Ovary (tissue), 9 donors: ENCODE data around the gene KSR1. TPM values are rescaled to one million over a fixed set of nuclear protein-coding genes. Genes with fewer than 3 reads are reported as not detected.

Source experiments
- DNase-seq, 5 donors: peaks; one replicate each; pipeline ENCODE4 v3.0.0-alpha.2; 2019 to 2020
- H3K27ac ChIP-seq, 2 donors: fragments of 200-600 bp; one replicate each; pipeline versions ENCODE4 v1.5.1 to v1.8.0; 2019 to 2022
- H3K27me3 ChIP-seq: fragments of 200-600 bp; one replicate; pipeline ENCODE4 v1.8.0; 2022
- H3K36me3 ChIP-seq: fragments of 200-600 bp; sonication (generic); one replicate; pipeline ENCODE4 v1.5.1; 2019
- H3K4me1 ChIP-seq: one replicate; pipeline ENCODE4 v1.8.1; 2013; ENCODE audit warnings: mild to moderate bottlenecking, moderate library complexity; ENCODE audit not compliant: insufficient read depth
- H3K4me3 ChIP-seq: fragments of 200-600 bp; sonication (generic); one replicate; pipeline ENCODE4 v1.5.1; 2017
- H3K9me3 ChIP-seq, 2 donors: fragments of 200-600 bp in 1 of 2; sonication (generic) in 1 of 2; one replicate each; pipeline versions ENCODE4 v1.5.1 to v1.8.1; 2013 to 2019; ENCODE audit warnings: mild to moderate bottlenecking in 1 of 2, moderate library complexity in 1 of 2
- EP300 ChIP-seq: sonication (generic); formaldehyde crosslinking; IDR thresholded peaks from one replicate; pipeline ENCODE4 v1.6.1; 2017; ENCODE audit warnings: antibody characterized with exemption
- POLR2A ChIP-seq: fragments of 450-650 bp; IDR thresholded peaks from one replicate; pipeline ENCODE4 v1.6.1; 2017; ENCODE audit warnings: antibody characterized with exemption, mild to moderate bottlenecking, moderate library complexity
- WGBS, 3 donors: extraction: QIAGEN DNeasy Blood & Tissue Kit in 1 of 3; methylation state at CpG; one replicate each; pipeline versions ENCODE4 v1.1.5 to v1.1.7; 2013 to 2017; 5-methylcytosine and 5-hydroxymethylcytosine counted together
- intact Hi-C, 4 donors: fragments of 100-400 bp; cut with DNase I; formaldehyde crosslinking; loops; one replicate each; pipeline versions ENCODE4 v1.11.0 to v1.15.1; 2022 to 2023
- polyA plus RNA-seq, 2 donors: library from polyadenylated mRNA; stranded (reverse); fragments of 200-250 nt in 1 of 2; fragments of 350-450 nt in 1 of 2; fragmentation: Illumina TruSeq in 1 of 2; extraction: RNeasy Lipid Tissue Mini Kit (QIAGEN cat#74804) in 1 of 2; gene quantifications; one replicate each; pipeline ENCODE4 v1.2.3, GENCODE V29; 2013 to 2014
- total RNA-seq, 7 donors: library from RNA; depleted of rRNA in 2 of 7; stranded (reverse); fragments of >200 nt in 2 of 7; fragmentation: NEBNext Ultra II Directional in 3 of 7; extraction: Animal tissue kit (Norgen Biotek cat#: 25700) in 3 of 7; gene quantifications; one replicate each; pipeline versions ENCODE4 v1.1.0 to v1.2.4, GENCODE V29; 2016 to 2023
- TF ChIP-seq, protein P1 (sequence below), 3 donors: fragments of 450-650 bp in 2 of 3; fragments of 200-600 bp in 1 of 3; IDR thresholded peaks; one replicate each; pipeline versions ENCODE4 v1.5.1 to v1.8.0; 2016 to 2022; ENCODE audit warnings: antibody characterized with exemption in 3 of 3, mild to moderate bottlenecking in 1 of 3
- donor health status: DM: no; HTN: no; CAD: no; lungs with moderate emphysema.
- donor health status: DM: no; HTN: no; CAD: no.
- donor health status: Bipolar disorder and iron deficiency.
- donor health status: DM: yes; HTN: yes; CAD: no.
- donor health status: DM: no; HTN: no; CAD: no.
- donor health status: DM: yes; HTN: yes; CAD: no.

The KSR1 gene
- total and polyA plus RNA-seq, 9 donors = 27.7 to 84.8 (median 39.5) TPM

DNA sequence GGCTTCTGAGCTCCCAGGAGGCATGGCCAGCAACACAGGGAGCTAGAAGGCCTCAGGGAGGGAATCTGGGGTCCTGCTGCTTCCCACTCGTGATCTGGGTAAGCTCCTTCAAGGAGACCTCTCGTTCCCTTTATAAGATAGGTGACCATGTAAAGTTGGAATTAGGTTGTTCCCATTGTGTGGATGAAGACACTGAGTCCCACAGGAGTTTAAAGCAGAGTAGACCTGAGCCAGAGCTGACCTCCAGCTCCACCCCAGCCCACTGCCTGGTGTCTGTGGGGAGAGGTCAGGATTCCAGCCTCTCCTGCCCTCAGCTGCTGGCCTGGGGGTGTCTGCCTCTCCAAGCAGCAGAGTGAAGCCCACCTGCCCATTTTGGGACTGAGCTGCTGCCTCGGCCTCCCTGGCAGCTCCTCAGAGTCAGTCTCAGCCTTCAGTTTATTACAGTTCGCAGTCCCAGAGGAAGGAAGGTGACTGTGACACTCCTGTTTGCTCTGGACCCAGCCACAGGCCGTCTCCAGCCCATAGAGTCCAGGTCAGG is 141.6 kb downstream of the KSR1 start:
- WGBS, 3 donors = 89 to 98% (median 91%) methylated on average over 5 of the region's 5 CpGs
- intact Hi-C loops = loop anchor here in 1 of 4 donors (2.0 to 5.0 kb wide), 2 partner anchors 141 to 361 kb away; partner anchors contain the start of gene KSR1
- Histone ChIP-seq H3K4me1 (peaks cover 5% of the 10 kb centered on the region), H3K9me3 (no peaks in the 10 kb centered on the region), H3K36me3 (no peaks in the 10 kb centered on the region), H3K4me3 (no peak overlapping the region), H3K27me3 (no peaks in the 10 kb centered on the region), H3K27ac (no peak overlapping the region)
- TF ChIP-seq, protein P1, sequence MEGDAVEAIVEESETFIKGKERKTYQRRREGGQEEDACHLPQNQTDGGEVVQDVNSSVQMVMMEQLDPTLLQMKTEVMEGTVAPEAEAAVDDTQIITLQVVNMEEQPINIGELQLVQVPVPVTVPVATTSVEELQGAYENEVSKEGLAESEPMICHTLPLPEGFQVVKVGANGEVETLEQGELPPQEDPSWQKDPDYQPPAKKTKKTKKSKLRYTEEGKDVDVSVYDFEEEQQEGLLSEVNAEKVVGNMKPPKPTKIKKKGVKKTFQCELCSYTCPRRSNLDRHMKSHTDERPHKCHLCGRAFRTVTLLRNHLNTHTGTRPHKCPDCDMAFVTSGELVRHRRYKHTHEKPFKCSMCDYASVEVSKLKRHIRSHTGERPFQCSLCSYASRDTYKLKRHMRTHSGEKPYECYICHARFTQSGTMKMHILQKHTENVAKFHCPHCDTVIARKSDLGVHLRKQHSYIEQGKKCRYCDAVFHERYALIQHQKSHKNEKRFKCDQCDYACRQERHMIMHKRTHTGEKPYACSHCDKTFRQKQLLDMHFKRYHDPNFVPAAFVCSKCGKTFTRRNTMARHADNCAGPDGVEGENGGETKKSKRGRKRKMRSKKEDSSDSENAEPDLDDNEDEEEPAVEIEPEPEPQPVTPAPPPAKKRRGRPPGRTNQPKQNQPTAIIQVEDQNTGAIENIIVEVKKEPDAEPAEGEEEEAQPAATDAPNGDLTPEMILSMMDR (IDR thresholded peaks at IDR 0.05) = no peak
- TF ChIP-seq EP300 (no peak), POLR2A (no peak)
- no peak for DNase-seq

DNA sequence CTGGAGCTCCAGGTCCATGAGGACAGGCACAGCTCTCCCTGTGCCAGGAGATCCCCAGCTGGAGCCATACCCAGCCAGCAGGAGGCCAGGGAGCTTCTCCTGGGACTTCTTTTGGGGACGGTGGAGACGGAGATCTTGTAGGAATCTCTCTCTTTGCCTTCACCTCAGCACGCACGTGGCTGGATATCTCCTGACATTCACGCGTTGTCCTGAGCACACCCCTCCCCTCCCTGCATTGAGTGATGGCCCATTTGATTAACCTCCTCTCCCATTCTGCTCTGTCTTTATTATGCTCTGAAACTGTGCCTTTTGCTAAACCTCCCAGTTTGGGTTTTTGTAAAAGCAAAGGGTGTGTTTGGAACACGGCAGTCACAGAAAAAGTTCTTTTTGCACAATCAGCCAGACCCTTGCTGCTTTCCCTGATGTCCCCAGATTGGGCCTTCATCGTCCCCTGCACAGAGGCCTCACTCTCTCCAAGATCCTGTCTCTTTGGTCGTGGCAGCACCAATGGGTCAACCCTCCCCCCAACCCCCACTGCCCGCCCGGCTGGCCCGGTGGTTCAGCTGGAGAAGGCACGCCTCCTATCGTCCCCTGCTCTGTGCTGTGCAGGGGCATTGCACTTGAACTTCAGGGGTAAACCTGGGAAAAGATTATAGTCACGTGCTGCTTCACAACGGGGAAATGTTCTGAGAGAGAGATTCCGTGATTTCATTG is 142.2 kb downstream of the KSR1 start:
- Histone ChIP-seq H3K36me3 (no peaks in the 10 kb centered on the region), H3K27me3 (no peaks in the 10 kb centered on the region), H3K4me3 (no peak overlapping the region), H3K27ac (no peak overlapping the region), H3K4me1 (peaks cover 5% of the 10 kb centered on the region), H3K9me3 (no peaks in the 10 kb centered on the region)
- 78 to 85% (median 84%) methylated on average over 17 of the region's 17 CpGs for WGBS, 3 donors
- intact Hi-C loops = loop anchor here in 1 of 4 donors (2.0 to 5.0 kb wide), 2 partner anchors 141 to 362 kb away; partner anchors contain the start of gene KSR1
- no peak for TF ChIP-seq POLR2A
- TF ChIP-seq EP300 = no peak
- TF ChIP-seq, protein P1 (IDR thresholded peaks at IDR 0.05) = no peak
- no peak for DNase-seq

DNA sequence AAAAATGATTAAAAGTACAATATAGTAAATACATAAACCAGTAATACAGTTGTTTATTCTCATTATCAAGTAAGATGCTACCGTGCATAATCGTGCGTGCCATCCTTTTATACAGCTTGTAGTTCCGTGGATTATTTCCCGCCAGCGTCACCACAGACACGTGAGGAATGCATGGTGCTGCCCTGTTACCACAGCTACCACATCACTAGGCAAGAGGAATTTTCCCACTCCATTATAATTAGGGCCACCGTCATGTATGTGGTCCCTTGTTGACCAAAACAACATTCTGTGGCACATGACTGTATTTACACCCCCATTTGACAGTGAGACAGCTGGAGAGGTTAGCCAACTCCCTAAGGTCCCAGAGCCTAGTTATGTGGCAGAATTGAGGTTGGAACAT is 144.2 kb downstream of the KSR1 start:
- H3K27me3 ChIP-seq = no peaks in the 10 kb centered on the region
- no peak overlapping the region for H3K27ac ChIP-seq
- H3K4me1 ChIP-seq = peaks cover 5% of the 10 kb centered on the region
- no peak overlapping the region for H3K4me3 ChIP-seq
- no peaks in the 10 kb centered on the region for H3K36me3 ChIP-seq
- H3K9me3 ChIP-seq = no peaks in the 10 kb centered on the region
- no peak for DNase-seq
- 88 to 95% (median 90%) methylated on average over 8 of the region's 8 CpGs for WGBS, 3 donors
- TF ChIP-seq, protein P1 (IDR thresholded peaks at IDR 0.05) = no peak
- TF ChIP-seq EP300 (no peak), POLR2A (no peak)
- intact Hi-C loops = loop anchor here in 3 of 4 donors (2.0 to 10.0 kb wide), 7 partner anchors 52 to 364 kb away; partner anchors contain the start of gene KSR1 (in 3 of the 3)

DNA sequence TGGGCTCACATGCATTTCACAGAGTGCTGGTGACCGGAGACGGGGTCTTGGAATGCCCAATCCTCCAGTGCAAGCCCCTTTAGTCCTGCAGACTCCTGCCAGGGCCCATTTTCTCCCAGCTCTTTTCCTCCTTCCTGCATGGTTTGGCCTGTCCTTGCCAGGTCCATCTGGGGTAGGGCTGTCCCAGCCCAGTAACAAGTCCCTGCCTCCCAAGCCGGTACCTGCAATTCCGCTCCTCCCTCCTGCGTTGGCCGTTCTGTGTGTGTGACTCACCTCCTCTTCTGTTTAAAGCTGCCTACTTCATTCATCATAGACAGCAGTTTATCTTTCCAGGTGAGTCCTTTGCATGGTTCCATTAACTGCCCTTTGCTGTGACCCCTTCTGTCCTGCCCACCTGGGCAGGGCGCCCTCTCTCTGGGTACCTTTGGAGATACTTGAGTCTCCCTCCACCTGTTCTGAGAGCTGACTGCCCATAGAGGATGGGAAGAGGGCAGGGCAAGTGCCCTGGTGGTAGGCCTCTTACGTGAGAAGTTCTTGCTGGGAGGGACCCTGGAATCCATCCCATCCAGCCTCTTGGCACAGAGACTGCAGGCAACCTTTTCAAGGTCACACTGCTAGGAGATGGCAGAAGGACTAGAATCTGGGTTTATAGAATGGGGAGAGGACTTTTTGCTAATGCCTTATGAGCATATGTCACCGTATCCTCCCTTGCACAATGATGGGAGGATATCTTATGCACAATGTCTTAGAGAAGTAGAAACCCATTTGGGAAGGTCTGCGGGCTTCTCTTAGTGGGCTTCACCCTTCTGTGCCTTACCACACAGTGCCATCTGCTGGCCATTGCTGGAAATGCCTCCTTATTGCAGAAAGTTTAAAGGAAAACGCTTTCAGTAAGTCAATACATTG is 145.1 kb downstream of the KSR1 start:
- Histone ChIP-seq H3K9me3 (no peaks in the 10 kb centered on the region), H3K36me3 (no peaks in the 10 kb centered on the region), H3K4me1 (peaks cover 4% of the 10 kb centered on the region), H3K4me3 (no peak overlapping the region), H3K27ac (no peak overlapping the region), H3K27me3 (no peaks in the 10 kb centered on the region)
- DNase-seq = peak; percentile 78 to 92 (median 88)
- intact Hi-C loops = loop anchor here (1.0 to 10.0 kb wide), 8 partner anchors 51 to 365 kb away; partner anchors contain the start of gene KSR1 (in 3 of the 4)
- WGBS, 3 donors = 63% methylated on average over 11 of the region's 11 CpGs
- TF ChIP-seq, protein P1 (IDR thresholded peaks at IDR 0.05) = peak; percentile 80 to 95 (median 92)
- TF ChIP-seq POLR2A = no peak
- no peak for TF ChIP-seq EP300
